ENCODE data around the gene COPS3. TPM values are rescaled to one million over a fixed set of nuclear protein-coding genes. Genes with fewer than 3 reads are reported as not detected.

COPS3 gene
- total RNA-seq, 2 experiments from 2014 or later = 79.6 to 83.1 TPM

DNA sequence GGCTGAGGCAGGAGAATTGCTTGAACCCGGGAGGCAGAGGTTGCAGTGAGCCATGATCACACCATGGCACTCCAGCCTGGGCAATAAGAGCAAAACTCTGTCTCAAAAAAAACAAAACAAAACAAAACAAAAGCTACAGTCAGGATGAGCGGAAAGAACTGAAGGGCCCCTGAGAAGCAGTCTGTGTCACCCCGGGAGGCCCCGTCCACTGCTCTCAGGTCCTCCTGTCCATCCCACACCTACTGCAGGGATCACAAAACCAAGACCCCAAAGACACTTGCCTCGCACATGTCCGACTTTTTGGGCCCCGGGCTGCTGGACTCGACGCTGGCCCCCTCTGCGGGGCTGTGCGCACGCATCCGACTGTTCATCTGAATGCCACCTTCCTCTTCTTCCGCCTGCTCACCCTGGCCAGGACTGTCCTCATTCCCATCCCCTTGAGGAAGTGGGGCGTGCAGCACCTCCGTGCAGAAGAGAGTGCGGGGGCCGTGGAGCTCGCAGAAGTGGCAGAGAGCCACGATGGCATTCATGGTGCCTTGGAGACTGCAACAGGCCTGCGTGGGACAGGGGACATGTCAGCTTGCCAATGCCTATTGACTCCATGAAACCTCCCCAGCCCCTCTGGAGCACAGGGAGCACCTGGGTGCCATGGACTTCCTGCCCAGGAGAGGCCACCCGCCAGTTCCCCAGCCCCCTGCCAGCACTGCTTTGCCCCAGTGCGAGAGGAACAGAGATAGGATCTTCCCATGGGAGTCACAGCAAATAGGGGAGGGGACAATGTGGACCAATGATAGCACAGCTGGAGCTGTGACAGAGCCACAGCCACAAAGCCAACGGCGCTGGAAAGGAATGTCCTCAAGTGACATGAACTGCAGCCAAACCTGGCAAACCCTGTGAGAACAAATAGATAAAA is 53.2 kb downstream of the COPS3 start:
- intact Hi-C loops (cut with DNase I, micrococcal nuclease) = no loop called here
- Mint-ChIP-seq H3K36me3 (ENCODE audit: low read depth) (peaks cover 38% of the 10 kb centered on the region), H3K27me3 (no peaks in the 10 kb centered on the region), H3K4me1 (no peaks in the 10 kb centered on the region), H3K9me3 (ENCODE audit: low read depth) (no peaks in the 10 kb centered on the region), H3K4me3 (no peak overlapping the region), H3K27ac (no peak overlapping the region)
- ATAC-seq (no peak), DNase-seq (no peak)
- ChIA-PET CTCF (no interaction called here), POLR2A (no interaction called here)

- ATAC-seq (no peak), DNase-seq (no peak)
- ChIA-PET POLR2A (no interaction called here), CTCF (interaction anchor here (1.5 kb wide), 1 partner anchor 44 kb away, joined by 3 read pairs; no protein-coding TSS in a partner anchor)
- H3K36me3 Mint-ChIP-seq (ENCODE audit: low read depth) = peaks cover 40% of the 10 kb centered on the region
- no peaks in the 10 kb centered on the region for H3K4me1 Mint-ChIP-seq
- H3K4me3 Mint-ChIP-seq = no peak overlapping the region
- intact Hi-C loops (cut with DNase I, micrococcal nuclease) = no loop called here
- no peaks in the 10 kb centered on the region for H3K27me3 Mint-ChIP-seq
- no peaks in the 10 kb centered on the region for H3K9me3 Mint-ChIP-seq (ENCODE audit: low read depth)
- no peak overlapping the region for H3K27ac Mint-ChIP-seq
These were observed 54.4 kb downstream of the COPS3 start for GRCh38 chr17:17226451-17227265.

DNA sequence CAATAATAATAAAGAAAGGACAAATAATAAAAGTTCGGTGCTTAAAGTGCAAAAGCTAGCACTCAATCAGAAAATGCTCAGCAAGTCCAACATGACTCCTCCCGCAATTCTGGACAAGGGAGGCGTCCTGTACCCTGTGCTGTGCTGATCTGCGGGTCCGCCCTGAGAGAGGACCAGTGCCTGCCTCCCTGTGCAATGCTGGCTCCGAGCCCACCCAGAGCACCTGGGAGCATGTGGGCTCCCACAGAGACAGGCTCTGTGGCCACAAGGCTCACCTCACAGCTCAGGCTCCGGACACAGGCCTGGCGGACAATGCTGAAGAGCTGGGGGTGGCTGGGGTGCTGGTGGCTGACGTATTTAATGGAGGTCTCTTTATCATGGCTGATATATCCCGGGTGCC is 55.1 kb downstream of the COPS3 start:
- POLR2A ChIA-PET = no interaction called here
- DNase-seq = no peak

DNA sequence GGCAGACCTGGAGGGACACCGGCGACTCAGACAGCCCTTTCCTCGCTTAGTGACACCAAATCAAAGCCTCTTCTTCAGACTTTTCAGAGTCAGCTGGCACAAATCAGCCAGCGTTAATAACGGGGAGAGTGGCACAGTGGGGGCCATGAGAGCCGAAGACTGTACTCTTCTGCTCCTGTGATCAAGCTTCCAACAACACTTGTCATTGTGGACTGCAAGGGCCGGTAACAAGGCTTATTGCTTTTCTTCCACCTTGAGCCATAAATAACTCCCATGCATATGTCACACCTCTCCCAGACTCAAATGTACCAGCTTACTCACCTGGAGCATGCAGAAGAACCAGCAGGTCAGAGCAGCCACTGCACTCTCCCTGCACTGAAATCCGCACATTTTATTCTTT is 56.9 kb downstream of the COPS3 start:
- CTCF ChIA-PET = no interaction called here
- POLR2A ChIA-PET = no interaction called here
- H3K4me1 Mint-ChIP-seq = no peaks in the 10 kb centered on the region
- DNase-seq = no peak
- no peak overlapping the region for H3K4me3 Mint-ChIP-seq
- intact Hi-C loops (cut with DNase I, micrococcal nuclease) = no loop called here
- no peaks in the 10 kb centered on the region for H3K9me3 Mint-ChIP-seq (ENCODE audit: low read depth)
- no peak overlapping the region for H3K27ac Mint-ChIP-seq
- no peak for ATAC-seq
- no peaks in the 10 kb centered on the region for H3K27me3 Mint-ChIP-seq
- peaks cover 36% of the 10 kb centered on the region for H3K36me3 Mint-ChIP-seq (ENCODE audit: low read depth)

More for the DNA sequence above, 55.1 kb downstream of the COPS3 start:
- CTCF ChIA-PET = interaction anchor here (1.5 kb wide), 1 partner anchor 45 kb away, joined by 3 read pairs; no protein-coding TSS in a partner anchor
- intact Hi-C loops (cut with DNase I, micrococcal nuclease) = no loop called here
- no peaks in the 10 kb centered on the region for H3K27me3 Mint-ChIP-seq
- no peaks in the 10 kb centered on the region for H3K4me1 Mint-ChIP-seq
- H3K27ac Mint-ChIP-seq = no peak overlapping the region
- H3K9me3 Mint-ChIP-seq (ENCODE audit: low read depth) = no peaks in the 10 kb centered on the region
- no peak for ATAC-seq
- peaks cover 43% of the 10 kb centered on the region for H3K36me3 Mint-ChIP-seq (ENCODE audit: low read depth)
- H3K4me3 Mint-ChIP-seq = no peak overlapping the region

GRCh38 chr17:17223736-17224135 is 57.3 kb downstream of the COPS3 start:
- no peaks in the 10 kb centered on the region for H3K27me3 Mint-ChIP-seq
- POLR2A ChIA-PET = no interaction called here
- intact Hi-C loops (cut with DNase I, micrococcal nuclease) = no loop called here
- ATAC-seq (no peak), DNase-seq (no peak)
- no peaks in the 10 kb centered on the region for H3K4me1 Mint-ChIP-seq
- CTCF ChIA-PET = no interaction called here
- peaks cover 35% of the 10 kb centered on the region for H3K36me3 Mint-ChIP-seq (ENCODE audit: low read depth)
- H3K9me3 Mint-ChIP-seq (ENCODE audit: low read depth) = no peaks in the 10 kb centered on the region
- H3K27ac Mint-ChIP-seq = no peak overlapping the region
- H3K4me3 Mint-ChIP-seq = no peak overlapping the region

DNA sequence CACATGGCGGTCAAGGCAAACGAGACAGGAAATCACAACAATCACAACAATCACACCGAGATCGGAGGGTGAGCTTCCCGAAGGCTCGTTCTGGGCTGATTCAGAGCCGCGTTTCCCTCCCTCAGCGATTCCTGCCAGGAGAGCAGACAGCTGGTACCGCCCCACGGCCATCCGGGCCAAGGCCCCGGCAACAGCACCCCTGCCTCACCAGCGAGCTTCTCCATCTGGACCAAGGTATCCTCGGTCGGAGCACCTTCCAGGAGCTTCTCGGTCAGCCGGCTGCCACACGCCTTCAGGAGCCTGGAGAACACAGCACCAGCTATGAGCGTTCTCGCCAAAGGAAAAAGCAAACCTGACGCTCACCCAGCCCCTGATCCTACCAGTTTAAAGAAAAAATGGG is 59.7 kb downstream of the COPS3 start:
- H3K4me1 Mint-ChIP-seq = no peaks in the 10 kb centered on the region
- H3K27ac Mint-ChIP-seq = no peak overlapping the region
- ATAC-seq (no peak), DNase-seq (no peak)
- intact Hi-C loops (cut with DNase I, micrococcal nuclease) = no loop called here
- CTCF ChIA-PET = interaction anchor here (0.6 to 1.0 kb wide), 4 partner anchors 44 to 91 kb away, joined by 3 to 4 read pairs (median 4); no protein-coding TSS in a partner anchor
- H3K36me3 Mint-ChIP-seq (ENCODE audit: low read depth) = peaks cover 35% of the 10 kb centered on the region
- no peak overlapping the region for H3K4me3 Mint-ChIP-seq
- POLR2A ChIA-PET = no interaction called here
- no peaks in the 10 kb centered on the region for H3K27me3 Mint-ChIP-seq
- H3K9me3 Mint-ChIP-seq (ENCODE audit: low read depth) = no peaks in the 10 kb centered on the region

DNA sequence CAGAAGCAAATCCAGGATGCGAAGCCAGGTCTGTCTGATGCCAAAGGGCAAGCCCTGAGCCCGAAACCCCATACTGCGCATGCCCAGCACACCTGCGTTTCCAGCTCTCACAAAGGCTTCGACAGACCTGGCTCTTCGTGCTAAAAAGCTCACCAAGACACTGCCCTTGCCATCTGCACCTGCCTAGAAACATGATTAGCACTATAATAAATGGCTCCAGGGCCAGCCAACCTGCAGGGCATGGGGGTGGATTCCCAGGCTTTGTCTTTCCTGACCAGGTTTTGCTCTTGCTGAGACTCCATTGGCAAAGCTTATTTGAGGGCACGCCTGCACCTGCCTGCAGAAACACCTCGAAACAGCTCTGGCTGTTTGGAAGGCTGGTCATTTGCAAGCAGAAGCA is 60.5 kb downstream of the COPS3 start:
- Mint-ChIP-seq H3K4me1 (no peaks in the 10 kb centered on the region), H3K36me3 (ENCODE audit: low read depth) (peaks cover 33% of the 10 kb centered on the region), H3K27ac (no peak overlapping the region), H3K4me3 (no peak overlapping the region), H3K27me3 (no peaks in the 10 kb centered on the region), H3K9me3 (ENCODE audit: low read depth) (no peaks in the 10 kb centered on the region)
- ChIA-PET CTCF (interaction anchor here (1.0 kb wide), 1 partner anchor 50 kb away, joined by 4 read pairs; no protein-coding TSS in a partner anchor), POLR2A (no interaction called here)
- DNase-seq (no peak), ATAC-seq (no peak)
- intact Hi-C loops (cut with DNase I, micrococcal nuclease) = no loop called here

GRCh38 chr17:17217995-17218394 is 63.1 kb downstream of the COPS3 start:
- intact Hi-C loops (cut with DNase I, micrococcal nuclease) = no loop called here
- no peak for ATAC-seq
- no peak for DNase-seq
- Mint-ChIP-seq H3K27ac (no peak overlapping the region), H3K4me1 (no peaks in the 10 kb centered on the region), H3K9me3 (ENCODE audit: low read depth) (no peaks in the 10 kb centered on the region), H3K27me3 (no peaks in the 10 kb centered on the region), H3K4me3 (no peak overlapping the region), H3K36me3 (ENCODE audit: low read depth) (peaks cover 29% of the 10 kb centered on the region)
- ChIA-PET POLR2A (no interaction called here), CTCF (interaction anchor here (1.0 kb wide), 1 partner anchor 26 kb away, joined by 3 read pairs; no protein-coding TSS in a partner anchor)

DNA sequence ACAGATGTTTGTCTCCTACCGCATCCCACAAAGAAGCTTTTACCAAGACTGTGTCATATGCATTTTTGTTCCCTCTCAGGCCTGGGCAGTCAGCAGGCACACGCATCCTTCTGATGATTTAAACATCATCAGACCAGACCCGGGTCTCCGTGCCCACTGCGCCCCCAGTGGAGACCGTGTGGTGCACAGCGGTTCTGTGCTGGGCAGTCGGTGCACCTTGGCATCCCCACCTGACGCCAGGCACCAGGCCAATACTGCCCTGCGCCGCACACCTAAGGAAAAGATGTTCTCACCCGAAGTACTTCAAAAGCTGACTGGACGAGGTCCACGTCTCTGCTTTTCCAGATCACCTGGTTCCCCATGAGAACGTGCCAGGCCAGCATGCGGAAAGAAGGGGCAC is 64.3 kb downstream of the COPS3 start:
- Mint-ChIP-seq H3K4me1 (no peaks in the 10 kb centered on the region), H3K36me3 (ENCODE audit: low read depth) (peaks cover 29% of the 10 kb centered on the region), H3K27me3 (no peaks in the 10 kb centered on the region), H3K27ac (peak overlapping the region; percentile 37), H3K4me3 (no peak overlapping the region), H3K9me3 (ENCODE audit: low read depth) (no peaks in the 10 kb centered on the region)
- ATAC-seq = no peak
- CTCF ChIA-PET = interaction anchor here (0.6 to 1.3 kb wide), 3 partner anchors 19 to 75 kb away, joined by 3 read pairs; no protein-coding TSS in a partner anchor
- DNase-seq = no peak
- POLR2A ChIA-PET = no interaction called here
- intact Hi-C loops (cut with DNase I, micrococcal nuclease) = no loop called here

GRCh38 chr17:17216236-17216635 is 64.8 kb downstream of the COPS3 start:
- H3K4me1 Mint-ChIP-seq = no peaks in the 10 kb centered on the region
- intact Hi-C loops (cut with DNase I, micrococcal nuclease) = no loop called here
- H3K27ac Mint-ChIP-seq = no peak overlapping the region
- no peaks in the 10 kb centered on the region for H3K27me3 Mint-ChIP-seq
- no peak for ATAC-seq
- no peaks in the 10 kb centered on the region for H3K9me3 Mint-ChIP-seq (ENCODE audit: low read depth)
- CTCF ChIA-PET = interaction anchor here (0.6 to 1.3 kb wide), 2 partner anchors 74 to 177 kb away, joined by 3 read pairs; no protein-coding TSS in a partner anchor
- POLR2A ChIA-PET = no interaction called here
- DNase-seq = no peak
- no peak overlapping the region for H3K4me3 Mint-ChIP-seq
- H3K36me3 Mint-ChIP-seq (ENCODE audit: low read depth) = peaks cover 26% of the 10 kb centered on the region

DNA sequence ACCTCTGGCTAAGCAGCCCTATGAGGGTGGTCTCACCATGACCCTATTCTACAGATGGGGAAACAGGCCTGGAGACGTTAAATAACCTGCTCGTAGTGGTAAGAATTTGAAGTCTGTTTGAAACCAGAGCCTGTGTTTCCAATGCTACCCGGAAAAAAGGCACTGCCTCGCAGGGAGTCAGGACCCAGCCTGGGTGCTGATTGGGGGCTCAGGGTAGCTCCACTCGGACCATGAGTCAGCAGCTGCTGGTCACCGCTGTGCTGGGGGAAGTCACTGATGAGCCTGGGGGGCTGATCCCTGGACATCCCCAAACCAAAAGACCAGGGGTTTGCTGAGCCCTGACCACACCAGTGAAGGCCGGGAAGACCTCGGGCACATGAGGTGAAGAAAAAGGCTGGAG is 65.5 kb downstream of the COPS3 start:
- H3K4me1 Mint-ChIP-seq = no peaks in the 10 kb centered on the region
- ChIA-PET POLR2A (no interaction called here), CTCF (interaction anchor here (0.6 kb wide), 1 partner anchor 176 kb away, joined by 3 read pairs; no protein-coding TSS in a partner anchor)
- ATAC-seq (no peak), DNase-seq (no peak)
- H3K9me3 Mint-ChIP-seq (ENCODE audit: low read depth) = no peaks in the 10 kb centered on the region
- no peaks in the 10 kb centered on the region for H3K27me3 Mint-ChIP-seq
- intact Hi-C loops (cut with DNase I, micrococcal nuclease) = no loop called here
- peaks cover 26% of the 10 kb centered on the region for H3K36me3 Mint-ChIP-seq (ENCODE audit: low read depth)
- H3K4me3 Mint-ChIP-seq = no peak overlapping the region
- H3K27ac Mint-ChIP-seq = no peak overlapping the region
